NOMO-1 (cell line): ENCODE data around the gene PRKAG3.
"Not testable (repeated sequence)": the region's sequence is repeated elsewhere in the genome, so short reads cannot be mapped to it uniquely, and the experiment has no call there.

Experiments used
- DNase-seq, 2 experiments: peaks; one replicate each; lab custom pipeline; 2025; ENCODE audit not compliant: unreplicated experiment in 2 of 2; lab: John Stamatoyannopoulos, UW

Gene PRKAG3

GRCh38 chr2:218846963-218847362 is 15.4 kb upstream of the PRKAG3 start:
- not testable (repeated sequence) for DNase-seq

DNA sequence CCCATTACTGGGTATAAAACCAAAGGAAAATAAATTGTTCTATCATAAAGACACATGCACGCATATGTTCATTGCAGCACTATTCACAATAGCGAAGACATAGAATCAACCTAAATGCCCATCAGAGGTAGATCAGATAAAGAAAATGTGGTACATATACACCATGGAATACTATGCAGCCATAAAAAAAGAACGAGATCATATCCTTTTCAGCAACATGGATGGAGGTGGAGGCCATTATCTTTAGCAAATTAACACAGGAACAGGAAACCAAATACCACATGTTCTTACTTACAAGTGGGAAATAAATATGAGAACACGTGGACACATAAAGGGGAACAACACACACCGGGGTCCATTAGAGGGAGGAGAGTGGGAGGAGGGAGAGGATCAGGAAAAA is 12.7 kb upstream of the PRKAG3 start:
- DNase-seq = not testable (repeated sequence)

GRCh38 chr2:218839888-218840287 is 8.3 kb upstream of the PRKAG3 start:
- DNase-seq = no peak

DNA sequence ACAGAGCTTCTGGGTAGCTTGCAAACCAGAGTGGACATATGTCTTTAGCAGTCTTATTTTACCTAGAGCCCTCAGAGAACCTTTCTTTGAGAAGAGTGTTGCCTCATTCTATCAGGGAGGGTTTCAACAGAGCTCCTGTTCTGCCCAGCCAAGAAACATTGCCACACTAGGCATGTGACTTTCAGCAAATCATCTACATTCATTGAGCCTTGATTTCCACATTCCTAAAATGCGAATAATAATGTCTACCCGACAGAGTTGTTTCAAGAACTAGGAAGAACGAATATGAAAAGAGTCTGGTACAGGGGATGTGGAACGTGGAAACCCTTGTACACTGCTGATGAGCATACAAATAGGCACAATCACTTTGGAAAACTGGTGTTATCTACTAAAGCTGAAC is 7.8 kb upstream of the PRKAG3 start:
- DNase-seq = peak; percentile 79 to 89

- DNase-seq = no peak
These were observed 5.9 kb upstream of the PRKAG3 start for GRCh38 chr2:218837495-218837894.

DNA sequence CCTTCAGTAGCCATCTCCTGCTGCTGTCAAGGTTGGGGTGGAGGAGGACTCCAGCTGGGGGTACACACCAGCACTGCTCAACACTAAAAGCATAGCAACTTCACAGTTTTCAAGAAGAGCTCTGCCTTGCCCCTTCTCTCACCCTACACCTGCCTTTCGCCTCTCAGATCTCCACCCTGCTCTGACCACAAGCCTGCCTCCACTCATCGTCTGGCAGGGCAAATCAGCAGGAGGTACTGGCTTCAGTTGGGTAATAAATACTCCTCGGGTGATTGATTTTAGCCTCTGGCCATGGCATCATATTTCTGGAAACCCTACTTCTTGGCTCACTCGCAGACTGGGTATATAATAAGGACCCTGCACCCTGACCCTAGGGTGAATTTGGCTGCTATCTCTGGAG is 3.1 kb upstream of the PRKAG3 start:
- DNase-seq = no peak

DNA sequence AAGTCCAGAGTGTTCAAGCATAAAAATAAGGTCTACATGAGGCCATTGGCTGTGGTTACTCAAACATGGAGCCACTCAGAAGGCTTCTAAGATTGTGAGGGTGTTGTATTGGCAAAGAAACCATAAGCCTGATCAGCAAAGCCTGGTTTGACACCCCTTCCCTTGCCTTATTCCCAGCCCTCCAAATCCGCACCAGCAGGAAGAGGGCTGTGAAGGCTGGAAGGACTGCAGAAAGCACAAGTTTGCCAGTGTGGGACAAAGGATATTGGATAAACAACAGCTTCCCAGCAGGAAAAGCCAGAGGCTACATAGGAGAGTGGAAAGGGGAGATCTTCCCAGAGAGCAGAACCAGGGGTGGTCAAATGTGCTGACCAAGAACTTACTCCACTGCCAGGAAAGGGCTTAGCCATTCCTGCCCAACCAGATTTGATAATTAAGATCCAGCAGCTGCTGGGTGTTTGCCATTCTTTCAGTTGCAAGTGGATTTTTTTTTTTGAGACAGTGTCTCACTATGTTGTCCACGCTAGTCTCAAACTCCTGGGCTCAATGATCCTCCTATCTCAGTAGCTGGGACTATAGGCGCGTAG is 1.5 kb upstream of the PRKAG3 start:
- no peak for DNase-seq

DNA sequence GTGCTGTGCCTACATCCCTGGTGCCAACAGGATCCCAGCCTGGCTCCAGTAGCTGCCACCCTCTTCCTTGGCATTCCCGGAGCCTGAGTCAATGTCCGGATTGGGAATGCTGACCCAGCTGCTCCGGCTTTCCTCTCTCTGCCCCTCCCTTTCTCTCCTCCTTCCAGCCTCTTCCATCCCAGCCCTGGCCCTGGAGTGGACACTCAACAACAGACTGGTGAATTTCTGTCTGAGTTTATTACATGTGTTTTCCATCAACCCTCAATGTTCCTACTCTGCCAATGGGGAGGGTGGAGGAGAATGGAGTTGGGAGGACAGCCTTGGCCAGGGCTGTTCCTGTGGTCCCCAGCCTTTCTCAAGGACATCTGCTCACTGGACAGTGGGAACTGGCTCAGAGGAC is 917 bp upstream of the PRKAG3 start:
- no peak for DNase-seq

- DNase-seq = no peak
These were observed 478 bp upstream of the PRKAG3 start for GRCh38 chr2:218832081-218832480.

DNA sequence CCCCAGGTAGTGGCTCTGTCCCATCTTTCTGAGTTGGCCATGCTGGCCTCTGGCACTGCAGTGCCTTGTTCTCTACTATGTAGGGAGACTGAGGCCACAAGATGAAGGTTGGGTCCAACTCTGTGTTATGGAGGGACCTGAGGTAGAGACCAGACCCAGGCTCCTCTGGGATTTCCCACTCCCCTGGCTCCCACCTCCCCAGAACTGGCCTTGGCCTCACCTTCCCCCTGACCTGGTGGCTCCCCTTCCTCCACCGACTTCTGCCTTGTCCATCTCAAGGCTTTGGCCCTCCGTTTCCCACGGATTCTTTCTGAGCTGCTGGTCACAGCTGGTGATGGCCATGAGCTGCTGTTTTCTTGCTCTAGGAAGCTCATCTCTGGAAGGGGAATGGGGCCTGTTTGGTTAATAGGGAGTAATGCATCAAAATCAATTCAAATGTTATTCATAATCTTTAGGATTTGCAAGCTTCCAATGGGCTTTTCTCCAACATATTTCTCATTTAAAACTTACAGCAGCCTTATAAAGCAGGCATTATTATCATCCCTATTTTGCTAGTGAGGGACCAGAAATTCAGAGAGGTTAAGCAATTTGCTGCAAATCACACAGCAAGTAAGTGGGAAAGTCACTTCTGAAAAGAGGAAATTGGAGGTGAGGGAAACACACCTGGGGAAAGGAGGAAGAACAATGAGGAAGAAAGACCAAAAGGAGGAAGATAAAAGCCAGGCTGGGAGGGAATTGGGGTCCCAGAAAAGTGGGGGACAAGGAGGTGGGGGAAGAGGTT is 887 bp downstream of the PRKAG3 start:
- DNase-seq = no peak

DNA sequence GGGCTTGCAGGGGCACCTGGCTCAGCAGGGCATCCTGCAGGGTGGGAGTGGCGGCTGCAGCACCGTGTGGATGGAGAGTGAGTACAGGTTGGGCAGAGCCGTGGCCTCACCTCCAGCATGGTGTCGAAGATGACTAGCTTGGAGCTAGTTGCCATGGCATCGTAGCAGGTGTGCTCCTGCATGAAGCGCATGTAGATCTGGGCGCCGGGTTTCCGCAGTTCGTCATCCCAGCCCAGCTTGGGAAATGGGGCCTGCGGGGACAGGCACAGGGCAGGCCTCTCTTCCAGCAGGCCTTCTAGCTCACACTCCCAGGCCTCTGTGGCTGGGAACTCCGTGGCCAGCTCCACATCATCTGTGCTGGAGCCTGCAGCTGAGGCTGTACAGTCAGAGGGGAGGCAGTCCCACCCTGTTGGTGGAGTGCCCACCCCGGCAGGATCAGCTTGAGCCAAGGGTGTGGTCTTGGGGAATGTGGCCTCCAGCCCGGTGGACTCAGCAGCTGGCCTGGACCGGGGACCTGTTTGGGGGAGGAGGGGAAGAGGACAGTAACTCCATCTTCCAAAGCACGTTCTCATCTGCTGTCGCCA is 1.6 kb downstream of the PRKAG3 start:
- DNase-seq = no peak

DNA sequence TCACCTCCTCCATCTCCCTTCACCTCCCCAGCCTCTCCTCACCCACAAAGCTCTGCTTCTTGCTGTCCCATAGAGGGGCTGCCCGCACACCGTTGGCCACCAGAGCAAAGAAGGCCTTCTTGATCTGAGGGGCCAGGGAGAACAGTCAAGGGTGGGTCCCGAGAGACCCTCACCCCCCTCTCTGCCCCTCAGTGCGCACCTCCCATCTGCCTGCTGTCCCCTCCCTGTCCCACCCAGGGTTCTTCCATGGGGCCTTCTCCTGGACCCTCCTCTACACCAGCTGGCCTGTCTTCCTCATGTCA is 3.2 kb downstream of the PRKAG3 start:
- DNase-seq = no peak

DNA sequence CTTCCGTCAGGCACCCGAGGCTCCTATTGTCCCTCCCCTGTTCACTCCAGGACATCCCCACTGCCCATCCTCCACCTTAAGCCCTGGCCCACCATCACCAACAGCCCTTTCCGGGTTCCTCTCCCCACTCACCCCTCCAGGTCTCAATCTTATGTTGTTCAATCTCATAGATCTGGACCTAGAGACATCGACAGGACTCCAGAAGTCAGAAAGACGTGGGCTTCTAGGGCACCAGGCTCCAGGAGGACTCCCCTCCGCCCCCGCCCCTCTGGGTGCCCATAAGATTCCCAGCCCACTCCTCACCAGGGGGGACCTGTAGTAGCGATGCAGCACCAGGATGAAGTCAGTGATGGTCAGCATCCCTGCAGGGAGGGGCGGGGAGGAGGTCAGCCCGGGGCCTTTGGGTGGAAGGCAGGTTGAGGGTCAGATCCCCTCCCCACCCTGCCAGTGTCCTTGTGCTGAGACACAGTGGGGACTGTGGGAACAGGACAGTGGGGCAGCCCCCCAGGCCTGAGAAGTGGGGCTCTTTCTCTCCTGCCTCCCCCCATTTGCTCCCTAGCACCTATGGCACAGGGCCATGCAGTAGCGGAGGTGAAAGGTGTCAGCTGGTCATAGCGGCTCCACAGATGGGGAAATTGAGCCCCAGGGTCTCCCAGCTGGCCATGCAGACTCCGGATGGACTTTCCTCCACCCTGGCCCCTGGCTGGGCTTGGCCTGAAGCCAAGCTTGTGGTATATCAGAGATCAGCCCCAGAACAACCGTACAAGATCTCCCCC is 3.7 kb downstream of the PRKAG3 start:
- no peak for DNase-seq

DNA sequence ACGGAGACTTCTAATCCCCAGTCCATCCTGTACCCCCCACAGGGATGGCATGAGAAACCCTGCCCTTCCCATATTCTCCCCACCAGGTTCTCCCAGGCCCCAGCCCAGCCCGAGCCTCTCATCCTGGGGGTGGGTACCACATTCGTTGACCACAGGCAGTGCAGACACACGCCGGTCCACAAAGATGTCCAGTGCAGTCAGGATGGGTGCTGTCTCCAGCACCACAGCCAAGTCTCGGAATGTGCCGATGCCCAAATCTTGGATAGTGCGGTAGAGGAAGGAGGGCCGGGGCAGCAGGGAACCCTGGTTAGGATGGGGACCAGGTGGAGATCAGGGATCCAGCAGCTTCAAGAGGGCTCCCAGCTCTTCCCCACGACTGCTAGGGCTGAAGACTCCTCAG is 4.8 kb downstream of the PRKAG3 start:
- DNase-seq = no peak

DNA sequence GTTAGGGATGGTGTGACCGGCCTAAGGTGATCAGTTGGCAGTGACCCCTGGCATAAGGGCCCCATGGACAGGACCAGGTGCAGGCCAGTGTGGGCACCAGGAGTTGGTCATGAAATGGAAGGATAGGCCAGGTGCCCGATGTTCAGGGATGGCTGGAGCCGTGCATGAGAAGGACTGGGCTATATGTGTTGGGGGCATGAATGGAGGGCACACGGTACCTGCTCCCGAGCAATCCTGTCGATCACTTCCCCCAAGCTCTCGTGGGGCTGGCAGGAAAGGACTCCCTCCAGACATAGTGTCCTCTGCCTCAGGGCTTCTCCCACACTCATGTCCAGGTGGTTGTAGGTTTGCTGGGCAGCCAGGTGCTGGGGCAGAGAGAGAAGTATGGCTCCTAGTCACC is 7.6 kb downstream of the PRKAG3 start:
- DNase-seq = no peak

GRCh38 chr2:218823196-218823855 is 8.3 kb downstream of the PRKAG3 start:
- no peak for DNase-seq

- no peak for DNase-seq
These were observed 9.0 kb downstream of the PRKAG3 start for GRCh38 chr2:218822622-218823021.

DNA sequence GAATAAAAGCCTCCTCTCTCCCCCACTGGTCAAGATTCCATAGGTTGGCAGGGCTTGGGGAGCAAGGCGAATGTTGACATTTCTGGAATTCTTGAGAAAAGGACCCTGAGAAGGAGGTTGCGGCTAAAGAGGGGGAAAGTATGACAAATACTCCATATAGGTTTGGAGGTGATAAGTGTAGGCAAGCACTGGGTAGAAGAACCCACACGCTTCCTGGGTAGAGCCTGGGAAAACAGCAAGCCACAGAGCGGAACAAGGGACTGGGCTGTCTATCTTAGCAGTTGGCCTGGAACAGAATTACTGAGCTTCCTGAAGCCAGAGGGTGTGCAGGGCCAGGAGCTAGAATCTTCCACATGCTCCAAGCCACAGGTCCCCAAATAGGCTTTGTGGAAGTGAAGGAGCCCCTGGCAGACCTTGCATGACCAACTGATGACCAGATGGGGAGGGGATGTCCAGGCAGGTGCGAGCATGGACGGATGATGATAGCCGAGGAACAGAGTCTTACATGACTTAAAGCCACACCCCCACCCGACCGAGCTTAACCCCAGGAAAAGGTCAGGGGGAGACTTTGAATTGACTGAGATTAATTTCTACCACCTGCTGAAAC is 9.9 kb downstream of the PRKAG3 start:
- DNase-seq = no peak

GRCh38 chr2:218820746-218821369 is 10.7 kb downstream of the PRKAG3 start:
- no peak for DNase-seq

DNA sequence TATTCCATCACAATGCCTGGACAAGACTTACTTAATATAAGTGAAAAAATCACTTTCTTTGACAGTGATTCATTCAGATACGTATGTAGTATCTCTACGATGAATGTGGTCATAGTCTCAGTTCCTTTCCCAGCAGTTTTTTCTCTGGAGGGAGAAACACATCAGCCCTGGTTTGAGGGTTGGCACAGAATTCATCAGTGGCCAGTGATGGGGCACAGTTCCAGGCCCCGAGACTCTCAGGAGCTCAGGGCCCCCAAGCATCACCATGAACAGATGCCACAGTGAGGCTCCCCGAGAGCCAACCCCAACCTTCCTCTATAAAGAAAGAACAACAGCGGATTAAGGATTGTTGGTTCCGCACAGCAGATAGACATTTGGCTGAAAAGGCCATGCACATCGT is 12.5 kb downstream of the PRKAG3 start:
- DNase-seq = no peak
